Right lobe of liver (tissue), 6 donors: ENCODE results near the gene TEX35. TPM values are rescaled to one million over a fixed set of nuclear protein-coding genes. Genes with fewer than 3 reads are reported as not detected.

ENCODE experiments used
- ATAC-seq, 4 donors: fragments of 200-7000 bp; cut with Tn5 transposase; one replicate each; pipeline ENCODE4 v1.9.1; 2020; ENCODE audit warnings: mild to moderate bottlenecking in 4 of 4, moderate library complexity in 4 of 4
- DNase-seq, 3 donors: peaks; one replicate each; pipeline ENCODE4 v3.0.0-alpha.2; 2020
- H3K27ac ChIP-seq, 3 donors: fragments of 200-600 bp; one replicate each; pipeline ENCODE4 v1.8.0; 2022
- H3K27me3 ChIP-seq, 2 donors: fragments of 200-600 bp; one replicate each; pipeline ENCODE4 v1.8.0; 2022
- H3K36me3 ChIP-seq, 4 donors: fragments of 200-600 bp; sonication (generic) in 1 of 4; one replicate each; pipeline versions ENCODE4 v1.5.1 to v1.8.0; 2017 to 2022; ENCODE audit warnings: control low read depth in 1 of 4
- H3K4me1 ChIP-seq, 4 donors: fragments of 200-600 bp; sonication (generic) in 1 of 4; one replicate each; pipeline versions ENCODE4 v1.5.1 to v1.8.0; 2017 to 2022; ENCODE audit warnings: control low read depth in 1 of 4
- H3K4me3 ChIP-seq, 3 donors: fragments of 200-600 bp; one replicate each; pipeline ENCODE4 v1.8.0; 2022
- H3K9me3 ChIP-seq, 4 donors: fragments of 200-600 bp; sonication (generic) in 1 of 4; one replicate each; pipeline versions ENCODE4 v1.5.1 to v1.8.0; 2017 to 2022; ENCODE audit warnings: control low read depth in 1 of 4
- POLR2A ChIP-seq: fragments of 450-650 bp; IDR thresholded peaks from one replicate; pipeline ENCODE4 v1.6.1; 2017; ENCODE audit warnings: antibody characterized with exemption, mild to moderate bottlenecking
- WGBS: methylation state at CpG from one replicate; pipeline ENCODE4 v1.1.6; 2018; ENCODE audit warnings: low coverage, low lambda C conversion rate; ENCODE audit not compliant: insufficient coverage; ENCODE audit errors: missing lambda C conversion rate; 5-methylcytosine and 5-hydroxymethylcytosine counted together
- intact Hi-C, 2 donors: fragments of 100-400 bp; cut with DNase I; formaldehyde crosslinking; loops; one replicate each; pipeline versions ENCODE4 v1.11.2 to v1.14.1; 2022
- long read RNA-seq: library from polyadenylated mRNA; unstranded; transcript quantifications from one replicate; pipeline ENCODE4 v2.0.0, GENCODE V29; 2019
- total RNA-seq, 6 experiments: library from RNA; depleted of rRNA in 2 of 6; stranded (reverse); fragments of >200 nt in 2 of 6; fragmentation: NEBNext Ultra II Directional in 3 of 6; extraction: Animal tissue kit (Norgen Biotek cat#: 25700) in 3 of 6; gene quantifications; one replicate each; pipeline versions ENCODE4 v1.1.0 to v1.2.4, GENCODE V29; 2016 to 2023
- TF ChIP-seq, protein P1 (sequence below), 4 donors: fragments of 200-600 bp in 3 of 4; fragments of 450-650 bp in 1 of 4; IDR thresholded peaks; one replicate each; pipeline versions ENCODE4 v1.5.1 to v1.8.0; 2016 to 2022; ENCODE audit warnings: antibody characterized with exemption in 4 of 4, mild to moderate bottlenecking in 2 of 4
- donor health status: DM: no; HTN: yes; CAD: no.
- donor health status: DM: no; HTN: no; CAD: no.
- donor health status: DM: no; HTN: no; CAD: no.
- donor health status: DM: no; HTN: yes; CAD: no.
- donor health status: DM: no; HTN: yes; CAD: no.

Gene TEX35
- total RNA-seq: not detected
- long read RNA-seq: 0 reads

- TF ChIP-seq, protein P1, sequence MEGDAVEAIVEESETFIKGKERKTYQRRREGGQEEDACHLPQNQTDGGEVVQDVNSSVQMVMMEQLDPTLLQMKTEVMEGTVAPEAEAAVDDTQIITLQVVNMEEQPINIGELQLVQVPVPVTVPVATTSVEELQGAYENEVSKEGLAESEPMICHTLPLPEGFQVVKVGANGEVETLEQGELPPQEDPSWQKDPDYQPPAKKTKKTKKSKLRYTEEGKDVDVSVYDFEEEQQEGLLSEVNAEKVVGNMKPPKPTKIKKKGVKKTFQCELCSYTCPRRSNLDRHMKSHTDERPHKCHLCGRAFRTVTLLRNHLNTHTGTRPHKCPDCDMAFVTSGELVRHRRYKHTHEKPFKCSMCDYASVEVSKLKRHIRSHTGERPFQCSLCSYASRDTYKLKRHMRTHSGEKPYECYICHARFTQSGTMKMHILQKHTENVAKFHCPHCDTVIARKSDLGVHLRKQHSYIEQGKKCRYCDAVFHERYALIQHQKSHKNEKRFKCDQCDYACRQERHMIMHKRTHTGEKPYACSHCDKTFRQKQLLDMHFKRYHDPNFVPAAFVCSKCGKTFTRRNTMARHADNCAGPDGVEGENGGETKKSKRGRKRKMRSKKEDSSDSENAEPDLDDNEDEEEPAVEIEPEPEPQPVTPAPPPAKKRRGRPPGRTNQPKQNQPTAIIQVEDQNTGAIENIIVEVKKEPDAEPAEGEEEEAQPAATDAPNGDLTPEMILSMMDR (IDR thresholded peaks at IDR 0.05): no peak
- no peak for TF ChIP-seq POLR2A
- no peak within 1 kb of the TSS for H3K27ac ChIP-seq
- ATAC-seq (peak in 1 of 4 donors; percentile 9), DNase-seq (peak in 1 of 3 donors; percentile 41)
- no peaks in the 10 kb centered on the region for H3K4me1 ChIP-seq
- no peaks in the 10 kb centered on the region for H3K27me3 ChIP-seq
- 93% methylated on average over 2 of the region's 19 CpGs for WGBS
- intact Hi-C loops: no loop called here
- no peaks in the 10 kb centered on the region for H3K9me3 ChIP-seq
- no peaks in the 10 kb centered on the region for H3K36me3 ChIP-seq
- no peak within 1 kb of the TSS for H3K4me3 ChIP-seq
Measured at GRCh38 chr1:178512566-178513277, at the start of gene TEX35. Gene TEX35 (plus strand): TSS chr1:178513109. CDS start chr1:178513189, 80 bp downstream.

- no peaks in the 10 kb centered on the region for H3K27me3 ChIP-seq
- H3K9me3 ChIP-seq: no peaks in the 10 kb centered on the region
- peaks cover 0 to 9% (median 4%) of the 10 kb centered on the region in 4 donors for H3K36me3 ChIP-seq
- no peaks in the 10 kb centered on the region for H3K4me1 ChIP-seq
- no peak for TF ChIP-seq POLR2A
- TF ChIP-seq, protein P1 (IDR thresholded peaks at IDR 0.05): no peak
- ATAC-seq (no peak), DNase-seq (no peak)
- no peak overlapping the region for H3K27ac ChIP-seq
- 83% methylated on average over 1 of the region's 1 CpG for WGBS
- H3K4me3 ChIP-seq: no peak overlapping the region
- intact Hi-C loops: no loop called here
Measured at GRCh38 chr1:178464141-178464540, 48.8 kb upstream of the TEX35 start.

DNA sequence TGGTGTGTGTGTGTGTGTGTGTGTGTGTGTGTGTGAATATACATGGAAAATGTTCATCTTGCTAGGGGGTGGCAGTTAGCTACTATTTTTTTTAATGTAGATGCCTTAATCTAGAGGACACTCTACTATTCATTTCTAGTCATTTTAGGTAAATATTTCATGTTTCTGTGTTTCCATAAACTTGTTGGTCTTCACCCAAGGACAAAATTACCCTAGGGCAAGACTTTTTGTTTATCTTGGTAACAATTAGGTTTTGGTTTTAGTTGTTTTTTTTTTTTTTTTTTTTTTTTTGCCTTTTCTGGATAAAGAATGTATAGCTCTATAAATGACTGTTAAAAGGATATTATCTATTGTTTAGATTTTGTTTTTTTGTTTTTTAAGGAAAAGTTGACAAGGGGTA, 48.3 kb upstream of the TEX35 start:
- no peak for DNase-seq

DNA sequence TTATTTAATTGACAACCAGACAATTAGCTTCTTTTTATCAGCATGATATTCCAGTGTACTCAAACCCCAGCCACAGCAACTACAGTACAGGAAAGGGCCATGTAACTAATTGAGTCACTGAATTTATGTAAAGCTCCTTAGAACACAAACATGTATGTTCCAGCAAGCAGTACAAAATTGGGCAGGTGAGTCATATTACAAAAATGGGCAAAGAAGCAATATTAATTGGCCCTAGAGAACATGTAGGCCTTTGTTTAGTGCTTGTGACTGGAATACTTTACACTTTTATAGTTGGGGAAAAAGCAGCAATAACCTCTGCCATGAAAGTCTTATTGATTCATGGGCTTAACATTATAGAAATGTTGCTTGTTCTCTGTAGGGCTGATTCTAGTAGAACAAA, 47.9 kb upstream of the TEX35 start:
- Histone ChIP-seq H3K36me3 (peaks cover 0 to 9% (median 4%) of the 10 kb centered on the region in 4 donors), H3K9me3 (no peaks in the 10 kb centered on the region), H3K27me3 (no peaks in the 10 kb centered on the region), H3K4me1 (no peaks in the 10 kb centered on the region), H3K4me3 (no peak overlapping the region), H3K27ac (no peak overlapping the region)
- no peak for TF ChIP-seq POLR2A
- TF ChIP-seq, protein P1 (IDR thresholded peaks at IDR 0.05): no peak
- no peak for DNase-seq
- no peak for ATAC-seq
- intact Hi-C loops: no loop called here

More for the DNA sequence above, 48.3 kb upstream of the TEX35 start:
- TF ChIP-seq POLR2A: no peak
- TF ChIP-seq, protein P1 (IDR thresholded peaks at IDR 0.05): no peak
- Histone ChIP-seq H3K9me3 (no peaks in the 10 kb centered on the region), H3K4me1 (no peaks in the 10 kb centered on the region), H3K27ac (no peak overlapping the region), H3K4me3 (no peak overlapping the region), H3K27me3 (no peaks in the 10 kb centered on the region), H3K36me3 (peaks cover 0 to 9% (median 4%) of the 10 kb centered on the region in 4 donors)
- no peak for ATAC-seq
- intact Hi-C loops: no loop called here

- intact Hi-C loops: no loop called here
- DNase-seq (no peak), ATAC-seq (no peak)
- TF ChIP-seq, protein P1 (IDR thresholded peaks at IDR 0.05): no peak
- no peak for TF ChIP-seq POLR2A
- no peaks in the 10 kb centered on the region for H3K9me3 ChIP-seq
- H3K27ac ChIP-seq: no peak overlapping the region
- H3K4me3 ChIP-seq: no peak overlapping the region
- H3K4me1 ChIP-seq: no peaks in the 10 kb centered on the region
- no peaks in the 10 kb centered on the region for H3K27me3 ChIP-seq
- H3K36me3 ChIP-seq: peaks cover 0 to 9% (median 4%) of the 10 kb centered on the region in 4 donors
Measured at GRCh38 chr1:178467837-178468236, 45.1 kb upstream of the TEX35 start.
